A673 (cell line): ENCODE results near the gene KCNQ1. TPM values are rescaled to one million over a fixed set of nuclear protein-coding genes. Genes with fewer than 3 reads are reported as not detected.

Experiments
- BruUV-seq: library from RNA; stranded (reverse); fragments of 400-500 nt; replicated peaks from 2 replicates; lab custom pipeline; 2021; lab: Mats Ljungman, UMichigan
- CTCF ChIA-PET: fragments of 300-600 bp; sonication (Branson Sonifier 250); formaldehyde crosslinking; loops from one replicate; lab custom pipeline; 2022; ENCODE audit warnings: antibody characterized with exemption; lab: Charles Lee
- POLR2A ChIA-PET: fragments of 300-600 bp; sonication (Branson Sonifier 250); formaldehyde crosslinking; loops from one replicate; lab custom pipeline; 2022; ENCODE audit warnings: antibody characterized with exemption; ENCODE audit not compliant: low non-redundant PET; lab: Charles Lee
- DNase-seq: peaks from one replicate; pipeline ENCODE4 v3.0.0-alpha.2; 2015; ENCODE audit warnings: low spot score
- H3K27ac ChIP-seq: fragments of 200-600 bp; sonication (generic); 2 replicates; pipeline ENCODE4 v1.5.1; 2016; ENCODE audit warnings: mixed run types, low read depth, mild to moderate bottlenecking, mixed read lengths, antibody characterized with exemption, low read length; ENCODE audit not compliant: poor library complexity, severe bottlenecking
- H3K27me3 ChIP-seq: fragments of 200-600 bp; sonication (generic); replicated peaks from 2 replicates; pipeline ENCODE4 v1.6.1; 2017; ENCODE audit warnings: mixed run types, low read depth, mild to moderate bottlenecking, mixed read lengths, antibody characterized with exemption, low read length; ENCODE audit not compliant: insufficient read depth, poor library complexity
- H3K36me3 ChIP-seq: fragments of 200-600 bp; sonication (generic); 2 replicates; pipeline ENCODE4 v1.6.1; 2016; ENCODE audit warnings: mixed run types, mild to moderate bottlenecking, mixed read lengths, antibody characterized with exemption, low read length; ENCODE audit not compliant: insufficient read depth, poor library complexity, severe bottlenecking
- H3K4me1 ChIP-seq: fragments of 200-600 bp; sonication (generic); 2 replicates; pipeline ENCODE4 v1.6.1; 2017; ENCODE audit warnings: mixed run types, mild to moderate bottlenecking, mixed read lengths, antibody characterized with exemption, low read length; ENCODE audit not compliant: insufficient read depth, poor library complexity, severe bottlenecking
- H3K4me3 ChIP-seq: fragments of 200-600 bp; sonication (generic); 2 replicates; pipeline ENCODE4 v1.5.1; 2016; ENCODE audit warnings: low read depth, mixed run types, mild to moderate bottlenecking, mixed read lengths, low read length; ENCODE audit not compliant: poor library complexity, severe bottlenecking
- H3K9me3 ChIP-seq: fragments of 200-600 bp; sonication (generic); 2 replicates; pipeline ENCODE4 v1.6.1; 2016; ENCODE audit warnings: mixed run types, low read depth, mild to moderate bottlenecking, mixed read lengths, antibody characterized with exemption, low read length; ENCODE audit not compliant: poor library complexity, severe bottlenecking
- EZH2 ChIP-seq: fragments of 200-600 bp; sonication (generic); IDR thresholded peaks from 2 replicates; pipeline ENCODE4 v1.6.1; 2017; ENCODE audit warnings: borderline replicate concordance, low read depth, mild to moderate bottlenecking, mixed read lengths, antibody characterized with exemption, low read length; ENCODE audit not compliant: poor library complexity, severe bottlenecking
- intact Hi-C: fragments of 100-400 bp; cut with micrococcal nuclease; formaldehyde crosslinking; loops from one replicate; pipeline ENCODE4 v1.10.0; 2022; ENCODE audit not compliant: unreplicated experiment
- total RNA-seq: library from RNA; stranded (reverse); gene quantifications from 2 replicates; pipeline ENCODE4 v1.2.3, GENCODE V29; 2021
- TF ChIP-seq, protein P1 (sequence below): fragments of 300-800, 200-600 bp; sonication (generic); conservative IDR thresholded peaks from 2 replicates; pipeline ENCODE4 v1.5.1; 2017; ENCODE audit warnings: low read depth, mild to moderate bottlenecking, antibody characterized with exemption, low read length, moderate library complexity, mixed read lengths

KCNQ1 gene
- total RNA-seq, 1 experiment from 2014 or later = not detected

GRCh38 chr11:2401436-2401984 lies 43.3 kb upstream of the KCNQ1 start:
- peak overlapping the region; percentile 82 for H3K4me3 ChIP-seq
- peaks cover 3% of the 10 kb centered on the region for H3K36me3 ChIP-seq
- H3K4me1 ChIP-seq = peaks cover 8% of the 10 kb centered on the region
- no TSS peak for BruUV-seq
- H3K27me3 ChIP-seq = no peaks in the 10 kb centered on the region
- peak overlapping the region; percentile 70 for H3K27ac ChIP-seq
- ChIA-PET CTCF (no interaction called here), POLR2A (no interaction called here)
- DNase-seq = no peak
- intact Hi-C loops = no loop called here
- TF ChIP-seq, protein P1, sequence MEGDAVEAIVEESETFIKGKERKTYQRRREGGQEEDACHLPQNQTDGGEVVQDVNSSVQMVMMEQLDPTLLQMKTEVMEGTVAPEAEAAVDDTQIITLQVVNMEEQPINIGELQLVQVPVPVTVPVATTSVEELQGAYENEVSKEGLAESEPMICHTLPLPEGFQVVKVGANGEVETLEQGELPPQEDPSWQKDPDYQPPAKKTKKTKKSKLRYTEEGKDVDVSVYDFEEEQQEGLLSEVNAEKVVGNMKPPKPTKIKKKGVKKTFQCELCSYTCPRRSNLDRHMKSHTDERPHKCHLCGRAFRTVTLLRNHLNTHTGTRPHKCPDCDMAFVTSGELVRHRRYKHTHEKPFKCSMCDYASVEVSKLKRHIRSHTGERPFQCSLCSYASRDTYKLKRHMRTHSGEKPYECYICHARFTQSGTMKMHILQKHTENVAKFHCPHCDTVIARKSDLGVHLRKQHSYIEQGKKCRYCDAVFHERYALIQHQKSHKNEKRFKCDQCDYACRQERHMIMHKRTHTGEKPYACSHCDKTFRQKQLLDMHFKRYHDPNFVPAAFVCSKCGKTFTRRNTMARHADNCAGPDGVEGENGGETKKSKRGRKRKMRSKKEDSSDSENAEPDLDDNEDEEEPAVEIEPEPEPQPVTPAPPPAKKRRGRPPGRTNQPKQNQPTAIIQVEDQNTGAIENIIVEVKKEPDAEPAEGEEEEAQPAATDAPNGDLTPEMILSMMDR = no peak
- no peak for TF ChIP-seq EZH2
- H3K9me3 ChIP-seq = no peaks in the 10 kb centered on the region

DNA sequence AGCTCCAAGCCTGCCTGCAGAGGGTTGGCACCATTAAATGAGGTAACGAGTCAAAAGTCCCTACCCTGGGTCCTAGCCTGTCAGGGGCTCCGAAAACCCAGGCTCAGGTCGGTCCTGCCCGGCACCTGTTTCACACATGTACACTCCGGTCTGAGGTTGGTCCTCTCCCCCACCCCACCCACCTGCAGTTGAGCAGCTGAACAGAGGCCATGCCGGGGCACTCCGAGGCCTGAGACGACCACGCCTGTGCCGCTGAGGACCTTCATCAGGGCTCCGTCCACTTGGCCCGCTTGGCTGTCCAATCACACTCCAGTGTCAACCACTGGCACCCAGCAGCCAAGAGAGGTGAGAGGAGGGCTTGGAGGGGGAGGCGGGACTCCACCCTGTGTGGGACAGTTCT lies 42.7 kb upstream of the KCNQ1 start:
- Histone ChIP-seq H3K36me3 (no peaks in the 10 kb centered on the region), H3K4me3 (peak overlapping the region; percentile 82), H3K27me3 (no peaks in the 10 kb centered on the region), H3K27ac (no peak overlapping the region), H3K9me3 (no peaks in the 10 kb centered on the region), H3K4me1 (peaks cover 8% of the 10 kb centered on the region)
- no peak for DNase-seq
- ChIA-PET CTCF (no interaction called here), POLR2A (no interaction called here)
- no peak for TF ChIP-seq EZH2
- TF ChIP-seq, protein P1 = no peak
- BruUV-seq = no TSS peak
- intact Hi-C loops = no loop called here

DNA sequence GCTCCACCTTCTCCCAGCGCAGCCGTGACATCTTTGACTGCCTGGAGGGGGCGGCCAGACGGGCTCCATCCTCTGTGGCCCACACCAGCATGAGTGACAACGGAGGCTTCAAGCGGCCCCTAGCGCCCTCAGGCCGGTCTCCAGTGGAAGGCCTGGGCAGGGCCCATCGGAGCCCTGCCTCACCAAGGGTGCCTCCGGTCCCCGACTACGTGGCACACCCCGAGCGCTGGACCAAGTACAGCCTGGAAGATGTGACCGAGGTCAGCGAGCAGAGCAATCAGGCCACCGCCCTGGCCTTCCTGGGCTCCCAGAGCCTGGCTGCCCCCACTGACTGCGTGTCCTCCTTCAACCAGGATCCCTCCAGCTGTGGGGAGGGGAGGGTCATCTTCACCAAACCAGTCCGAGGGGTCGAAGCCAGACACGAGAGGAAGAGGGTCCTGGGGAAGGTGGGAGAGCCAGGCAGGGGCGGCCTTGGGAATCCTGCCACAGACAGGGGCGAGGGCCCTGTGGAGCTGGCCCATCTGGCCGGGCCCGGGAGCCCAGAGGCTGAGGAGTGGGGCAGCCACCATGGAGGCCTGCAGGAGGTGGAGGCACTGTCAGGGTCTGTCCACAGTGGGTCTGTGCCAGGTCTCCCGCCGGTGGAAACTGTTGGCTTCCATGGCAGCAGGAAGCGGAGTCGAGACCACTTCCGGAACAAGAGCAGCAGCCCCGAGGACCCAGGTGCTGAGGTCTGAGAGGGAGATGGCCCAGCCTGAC lies 41.7 kb upstream of the KCNQ1 start:
- TSS peak; percentile 14 for BruUV-seq
- no peaks in the 10 kb centered on the region for H3K36me3 ChIP-seq
- intact Hi-C loops = no loop called here

More for the DNA sequence above, 41.7 kb upstream of the KCNQ1 start:
- Histone ChIP-seq H3K9me3 (no peaks in the 10 kb centered on the region), H3K4me1 (peaks cover 8% of the 10 kb centered on the region), H3K27me3 (no peaks in the 10 kb centered on the region), H3K4me3 (no peak overlapping the region), H3K27ac (no peak overlapping the region)
- TF ChIP-seq EZH2 = no peak
- TF ChIP-seq, protein P1 = no peak
- CTCF ChIA-PET = no interaction called here
- DNase-seq = no peak
- POLR2A ChIA-PET = no interaction called here
